Right lobe of liver (tissue), 4 donors: ENCODE measurements around the gene FBXO38.

Experiments
- CTCF ChIP-seq, 4 donors: fragments of 200-600 bp in 3 of 4; fragments of 450-650 bp in 1 of 4; IDR thresholded peaks; one replicate each; pipeline versions ENCODE4 v1.5.1 to v1.8.0; 2016 to 2022; ENCODE audit warnings: antibody characterized with exemption in 4 of 4, mild to moderate bottlenecking in 2 of 4
- POLR2A ChIP-seq: fragments of 450-650 bp; IDR thresholded peaks from one replicate; pipeline ENCODE4 v1.6.1; 2017; ENCODE audit warnings: antibody characterized with exemption, mild to moderate bottlenecking
- donor health status: DM: no; HTN: no; CAD: no.
- donor health status: DM: no; HTN: no; CAD: no.
- donor health status: DM: no; HTN: yes; CAD: no.

GRCh38 chr5:148347706-148348105, 36.1 kb upstream of the FBXO38 start:
- TF ChIP-seq CTCF (IDR thresholded peaks at IDR 0.05) (no peak), POLR2A (no peak)
